Naive B cell (primary cell): ENCODE measurements around the gene MRTFA. TPM values are rescaled to one million over a fixed set of nuclear protein-coding genes. Genes with fewer than 3 reads are reported as not detected.
A peak's percentile ranks its signal among the peaks of the same experiment; 100 is the strongest.

Source experiments
- ATAC-seq, 2 donors: fragments of 150-1000 bp; cut with Tn5 transposase; 2 replicates each; pipeline ENCODE4 v1.10.0; 2021; ENCODE audit warnings: low read depth in 2 of 2, mild to moderate bottlenecking in 2 of 2, moderate library complexity in 2 of 2
- DNase-seq: peaks from one replicate; pipeline ENCODE4 v3.0.0; 2022
- H3K27ac Mint-ChIP-seq, 6 donors: one replicate each; pipeline ENCODE4 v1.8.0; 2020 to 2022; ENCODE audit warnings: mild to moderate bottlenecking in 6 of 6, mixed read lengths in 6 of 6, moderate library complexity in 5 of 6, inconsistent platforms in 2 of 6
- H3K27me3 Mint-ChIP-seq, 3 donors: one replicate each; pipeline ENCODE4 v1.8.0; 2021 to 2022; ENCODE audit warnings: mixed read lengths in 3 of 3, mild to moderate bottlenecking in 1 of 3
- H3K36me3 Mint-ChIP-seq, 2 donors: one replicate each; pipeline ENCODE4 v1.8.0; 2020 to 2022; ENCODE audit warnings: mixed read lengths in 2 of 2, inconsistent platforms in 1 of 2, mild to moderate bottlenecking in 1 of 2
- H3K4me1 Mint-ChIP-seq, 3 donors: one replicate each; pipeline ENCODE4 v1.8.0; 2020 to 2022; ENCODE audit warnings: mixed read lengths in 3 of 3, inconsistent platforms in 1 of 3, mild to moderate bottlenecking in 1 of 3, moderate library complexity in 1 of 3
- H3K4me3 Mint-ChIP-seq, 8 donors: one replicate each; pipeline ENCODE4 v1.8.0; 2020 to 2022; ENCODE audit warnings: mild to moderate bottlenecking in 8 of 8, mixed read lengths in 8 of 8, moderate library complexity in 8 of 8, inconsistent platforms in 2 of 8
- H3K9me3 Mint-ChIP-seq, 7 donors: one replicate each; pipeline ENCODE4 v1.8.0; 2020 to 2022; ENCODE audit warnings: mixed read lengths in 7 of 7, mild to moderate bottlenecking in 5 of 7, inconsistent platforms in 2 of 7, moderate library complexity in 1 of 7
- polyA plus RNA-seq, 6 donors: library from polyadenylated mRNA; unstranded; fragments of 300-500 nt; fragmentation: Illumina TruSeq; gene quantifications; one replicate each; pipeline ENCODE4 v1.2.3, GENCODE V29; 2021; ENCODE audit warnings: low read depth in 6 of 6

Gene MRTFA
- polyA plus RNA-seq, 6 donors from 2014 or later: 4.6 to 24.6 (median 14.2) TPM

DNA sequence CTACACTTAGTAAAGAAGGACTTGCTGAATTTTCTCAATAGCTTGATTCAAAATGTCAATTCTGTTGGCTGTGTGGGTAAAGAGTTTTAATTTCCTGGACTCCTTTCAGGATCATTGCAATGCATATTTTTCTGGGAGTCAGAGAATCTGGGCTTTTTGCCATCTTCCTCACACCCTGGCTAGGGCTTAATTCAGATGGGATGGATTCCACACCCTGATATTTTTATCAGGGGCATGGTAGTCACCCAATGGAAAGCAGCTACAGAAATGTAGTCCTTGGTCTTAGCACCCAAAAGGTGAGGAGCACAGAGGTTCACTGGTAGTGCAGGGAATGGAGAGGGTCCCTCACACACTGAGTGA lies 186.9 kb downstream of the MRTFA start:
- Mint-ChIP-seq H3K27me3 (no peaks in the 10 kb centered on the region), H3K4me3 (no peak overlapping the region), H3K4me1 (peaks cover 53 to 96% (median 78%) of the 10 kb centered on the region in 3 donors), H3K27ac (peak overlapping the region in 4 of 6 donors; percentile 39 to 89 (median 54)), H3K9me3 (no peaks in the 10 kb centered on the region), H3K36me3 (peaks cover 3 to 16% of the 10 kb centered on the region in 2 donors)
- DNase-seq: no peak
- no peak for ATAC-seq

DNA sequence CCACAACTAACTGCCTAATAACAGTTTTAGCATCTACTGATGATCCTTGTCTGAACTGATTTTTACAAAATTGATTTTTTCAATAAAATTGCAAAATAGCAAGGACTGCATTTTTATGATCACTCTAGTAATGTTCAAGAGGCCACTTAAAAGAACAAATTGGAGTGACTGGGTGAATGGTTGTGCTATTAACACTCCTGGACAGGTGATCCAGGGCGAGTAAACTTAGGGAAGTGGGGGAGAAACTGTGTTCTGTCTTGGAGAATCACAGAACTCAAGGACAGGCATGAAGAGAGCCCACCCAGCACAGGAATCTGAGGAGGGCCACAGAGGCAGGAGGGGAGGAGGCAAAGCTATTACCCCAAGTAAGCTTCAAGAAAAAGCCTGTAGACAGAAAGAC lies 190.3 kb downstream of the MRTFA start:
- Mint-ChIP-seq H3K36me3 (peaks cover 14 to 16% of the 10 kb centered on the region in 2 donors), H3K27me3 (no peaks in the 10 kb centered on the region), H3K4me1 (peaks cover 62 to 97% (median 85%) of the 10 kb centered on the region in 3 donors), H3K9me3 (no peaks in the 10 kb centered on the region), H3K4me3 (no peak overlapping the region), H3K27ac (peak overlapping the region in 2 of 6 donors; percentile 75 to 76)
- DNase-seq (no peak), ATAC-seq (no peak)

DNA sequence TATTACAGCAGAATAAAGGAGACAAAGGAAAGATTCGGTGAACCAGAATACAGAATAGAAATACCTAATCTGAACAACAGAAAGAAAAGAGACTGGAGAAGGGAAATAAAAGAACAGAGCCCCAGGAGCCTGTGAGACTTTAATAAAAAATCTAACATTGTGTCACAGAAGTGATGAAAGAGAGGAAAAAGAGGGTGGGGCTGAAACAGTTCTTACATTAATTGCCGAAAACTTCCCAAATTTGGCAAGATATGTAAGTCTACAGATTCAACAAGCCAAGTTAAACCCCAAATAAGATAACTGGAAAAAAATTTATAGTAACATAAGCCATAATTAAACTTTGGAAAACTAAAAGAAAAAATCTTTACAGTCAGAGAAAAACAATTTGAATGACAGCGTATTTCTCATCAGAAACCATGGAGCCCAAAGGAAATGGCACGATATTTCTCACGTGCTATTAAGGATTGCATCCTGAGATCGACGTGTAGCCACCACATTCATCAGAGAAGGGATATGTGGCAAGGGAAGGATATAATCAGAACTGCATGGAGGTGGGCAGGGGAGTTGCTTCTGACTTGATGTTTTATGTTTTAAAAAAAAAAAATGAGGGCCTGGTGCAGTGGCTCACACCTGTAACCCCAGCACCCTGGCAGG lies 192.2 kb downstream of the MRTFA start:
- H3K9me3 Mint-ChIP-seq: no peaks in the 10 kb centered on the region
- H3K27ac Mint-ChIP-seq: peak overlapping the region in 5 of 6 donors; percentile 13 to 87 (median 73)
- peaks cover 61 to 97% (median 86%) of the 10 kb centered on the region in 3 donors for H3K4me1 Mint-ChIP-seq
- H3K36me3 Mint-ChIP-seq: peaks cover 14 to 16% of the 10 kb centered on the region in 2 donors
- H3K4me3 Mint-ChIP-seq: peak overlapping the region in 4 of 8 donors; percentile 7 to 64 (median 31)
- H3K27me3 Mint-ChIP-seq: no peaks in the 10 kb centered on the region
- DNase-seq (no peak), ATAC-seq (no peak)

DNA sequence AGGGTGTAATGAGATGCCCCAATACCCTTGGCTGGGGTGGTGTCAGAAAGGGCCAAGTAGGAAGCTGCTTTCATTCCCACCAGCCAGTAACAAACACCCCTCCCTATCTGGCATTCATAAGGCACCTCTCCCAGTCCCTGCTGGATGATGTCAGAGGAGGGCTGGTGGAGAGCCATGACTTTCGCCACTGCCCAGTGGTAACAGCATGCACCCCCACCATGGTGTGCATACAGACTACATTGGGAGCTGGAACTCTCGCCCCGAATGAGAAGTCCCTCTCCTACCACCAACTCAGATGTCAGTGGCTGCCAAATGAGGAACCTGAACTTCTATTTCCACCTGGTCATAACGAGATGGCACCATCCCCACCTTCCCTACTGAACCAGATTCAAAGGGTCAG lies 192.8 kb downstream of the MRTFA start:
- Mint-ChIP-seq H3K4me3 (peak overlapping the region in 4 of 8 donors; percentile 7 to 64 (median 31)), H3K4me1 (peaks cover 62 to 97% (median 87%) of the 10 kb centered on the region in 3 donors), H3K36me3 (peaks cover 14 to 16% of the 10 kb centered on the region in 2 donors), H3K27me3 (no peaks in the 10 kb centered on the region), H3K27ac (peak overlapping the region in 5 of 6 donors; percentile 36 to 87 (median 79)), H3K9me3 (no peaks in the 10 kb centered on the region)
- no peak for DNase-seq
- ATAC-seq: peak; percentile 40 to 52

DNA sequence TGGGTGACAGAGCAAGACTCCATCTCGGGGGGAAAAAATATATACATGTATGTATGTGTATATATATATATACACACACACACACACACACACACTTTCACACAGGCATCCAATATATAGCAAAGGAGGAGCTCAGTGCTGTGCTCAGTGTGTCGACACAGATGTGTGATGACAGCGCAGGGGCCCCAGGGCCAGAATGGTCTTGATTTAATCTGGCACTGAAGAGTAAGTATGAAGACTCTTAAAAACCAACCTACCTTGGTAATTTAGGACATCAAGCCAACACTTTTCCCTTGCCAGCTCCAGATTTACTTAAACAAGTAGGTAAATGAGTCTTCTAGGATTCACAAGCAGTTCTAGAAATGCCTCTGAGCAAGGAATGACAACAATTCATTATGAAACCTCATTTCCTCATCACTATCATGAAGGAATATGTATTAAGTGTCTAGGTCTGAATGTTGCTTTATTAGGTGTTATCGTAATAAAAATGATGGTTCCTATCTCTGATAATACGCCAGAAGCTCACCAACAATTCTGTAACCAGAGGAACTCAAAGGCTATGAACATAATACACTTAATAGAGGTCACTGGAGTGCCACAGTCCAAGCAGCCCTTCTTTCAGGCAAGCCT lies 194.6 kb downstream of the MRTFA start:
- peak overlapping the region in 4 of 6 donors; percentile 7 to 61 (median 39) for H3K27ac Mint-ChIP-seq
- H3K27me3 Mint-ChIP-seq: no peaks in the 10 kb centered on the region
- peaks cover 65 to 97% (median 86%) of the 10 kb centered on the region in 3 donors for H3K4me1 Mint-ChIP-seq
- H3K4me3 Mint-ChIP-seq: peak overlapping the region in 1 of 8 donors; percentile 25
- no peaks in the 10 kb centered on the region for H3K9me3 Mint-ChIP-seq
- DNase-seq (no peak), ATAC-seq (no peak)
- H3K36me3 Mint-ChIP-seq: peaks cover 14 to 16% of the 10 kb centered on the region in 2 donors

DNA sequence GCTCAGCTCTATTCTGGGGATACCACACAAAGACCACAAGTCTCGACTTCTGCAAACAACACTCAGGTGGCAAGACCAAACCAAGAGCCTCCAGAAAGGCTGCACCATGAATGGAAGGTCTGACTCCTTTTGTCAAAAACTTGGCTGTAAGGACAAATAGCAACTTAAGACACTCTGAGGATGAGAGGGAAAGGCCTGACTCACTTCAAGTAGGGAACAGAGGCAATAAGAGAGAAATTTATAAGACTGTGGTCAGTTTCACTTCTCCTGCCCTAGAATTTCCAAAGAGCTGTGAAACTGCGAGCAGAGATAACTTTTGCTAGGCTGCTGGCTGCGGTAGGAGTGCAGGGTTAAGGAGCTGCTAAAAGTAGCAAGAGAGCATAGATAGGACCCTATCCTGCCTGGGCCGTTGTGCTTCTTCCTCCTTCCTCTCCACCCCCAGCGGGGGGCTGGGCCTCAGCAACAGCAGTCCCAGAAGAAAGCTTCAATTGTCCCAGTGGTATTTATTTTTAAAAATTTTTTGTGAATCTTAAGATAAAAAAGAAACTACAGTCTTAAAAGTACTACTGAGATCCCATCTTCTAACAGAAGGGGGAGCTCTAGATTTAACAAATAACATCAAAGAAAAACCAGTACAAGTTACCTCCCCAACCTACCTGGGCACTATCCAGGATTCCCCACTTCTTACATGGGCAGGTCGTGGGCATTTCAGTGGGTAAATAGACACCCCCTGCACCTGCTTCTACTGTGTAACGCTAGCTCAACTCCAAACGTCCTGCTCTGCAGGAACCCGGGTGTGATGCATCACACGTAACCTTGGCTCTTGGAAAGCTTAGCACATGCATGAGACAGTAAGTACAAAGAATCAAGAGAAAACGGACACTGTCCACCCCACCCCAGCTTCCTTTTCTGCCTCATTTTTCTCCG lies 199.8 kb downstream of the MRTFA start:
- Mint-ChIP-seq H3K9me3 (no peaks in the 10 kb centered on the region), H3K4me3 (peak overlapping the region; percentile 50 to 93 (median 79)), H3K36me3 (peaks cover 0 to 3% of the 10 kb centered on the region in 2 donors), H3K27ac (peak overlapping the region; percentile 83 to 97 (median 93)), H3K4me1 (peaks cover 69 to 100% (median 86%) of the 10 kb centered on the region in 3 donors), H3K27me3 (no peaks in the 10 kb centered on the region)
- peak; percentile 71 for DNase-seq
- peak; percentile 76 for ATAC-seq

DNA sequence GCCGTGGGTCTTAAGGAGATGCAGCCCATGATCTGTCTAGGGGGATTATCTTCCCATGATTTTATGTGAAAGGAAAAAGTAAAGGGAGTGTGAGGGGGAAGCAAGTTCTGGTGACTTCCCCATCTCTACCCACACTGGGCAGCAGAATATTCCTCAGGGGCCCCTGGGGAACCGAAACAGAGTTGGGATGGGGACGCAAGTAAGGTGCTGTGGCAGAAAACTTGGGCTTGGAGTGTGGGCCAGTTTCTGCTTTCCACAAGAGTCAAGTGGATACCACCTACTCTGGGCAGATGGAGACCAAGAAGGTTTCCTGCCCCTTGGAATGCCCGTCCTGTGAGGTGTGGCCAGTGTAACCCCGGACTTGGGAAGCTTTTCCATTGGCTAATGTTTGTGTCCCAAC lies 201.8 kb downstream of the MRTFA start:
- ATAC-seq (no peak), DNase-seq (no peak)
- no peaks in the 10 kb centered on the region for H3K9me3 Mint-ChIP-seq
- H3K27ac Mint-ChIP-seq: peak overlapping the region in 3 of 6 donors; percentile 83 to 97 (median 93)
- H3K4me1 Mint-ChIP-seq: peaks cover 61 to 97% (median 76%) of the 10 kb centered on the region in 3 donors
- no peaks in the 10 kb centered on the region for H3K27me3 Mint-ChIP-seq
- H3K36me3 Mint-ChIP-seq: peaks cover 3 to 10% of the 10 kb centered on the region in 2 donors
- peak overlapping the region; percentile 50 to 93 (median 79) for H3K4me3 Mint-ChIP-seq

DNA sequence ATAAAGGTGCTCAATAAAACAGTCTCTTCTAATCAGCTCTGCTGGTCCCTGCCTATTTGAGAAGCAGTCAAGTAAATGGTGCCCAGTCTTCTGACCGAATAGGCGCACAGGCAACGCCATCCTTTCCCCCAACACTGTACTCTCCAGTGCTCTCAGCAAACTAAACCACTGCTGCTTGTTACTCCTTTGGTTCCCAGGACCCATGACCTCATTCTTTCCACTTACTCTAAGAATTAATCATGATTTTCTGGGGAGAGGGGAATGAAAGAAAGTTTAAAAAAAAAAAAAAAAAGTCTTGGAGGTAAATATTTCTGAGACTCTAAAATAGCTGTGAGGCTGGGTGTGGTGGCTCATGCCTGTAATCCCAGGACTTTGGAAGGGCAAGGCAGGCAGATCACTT lies 202.4 kb downstream of the MRTFA start:
- Mint-ChIP-seq H3K27me3 (no peaks in the 10 kb centered on the region), H3K4me1 (peaks cover 64 to 97% (median 72%) of the 10 kb centered on the region in 3 donors), H3K27ac (peak overlapping the region; percentile 56 to 97 (median 88)), H3K36me3 (peaks cover 3 to 17% of the 10 kb centered on the region in 2 donors), H3K4me3 (peak overlapping the region in 7 of 8 donors; percentile 31 to 89 (median 73)), H3K9me3 (no peaks in the 10 kb centered on the region)
- no peak for DNase-seq
- ATAC-seq: no peak

DNA sequence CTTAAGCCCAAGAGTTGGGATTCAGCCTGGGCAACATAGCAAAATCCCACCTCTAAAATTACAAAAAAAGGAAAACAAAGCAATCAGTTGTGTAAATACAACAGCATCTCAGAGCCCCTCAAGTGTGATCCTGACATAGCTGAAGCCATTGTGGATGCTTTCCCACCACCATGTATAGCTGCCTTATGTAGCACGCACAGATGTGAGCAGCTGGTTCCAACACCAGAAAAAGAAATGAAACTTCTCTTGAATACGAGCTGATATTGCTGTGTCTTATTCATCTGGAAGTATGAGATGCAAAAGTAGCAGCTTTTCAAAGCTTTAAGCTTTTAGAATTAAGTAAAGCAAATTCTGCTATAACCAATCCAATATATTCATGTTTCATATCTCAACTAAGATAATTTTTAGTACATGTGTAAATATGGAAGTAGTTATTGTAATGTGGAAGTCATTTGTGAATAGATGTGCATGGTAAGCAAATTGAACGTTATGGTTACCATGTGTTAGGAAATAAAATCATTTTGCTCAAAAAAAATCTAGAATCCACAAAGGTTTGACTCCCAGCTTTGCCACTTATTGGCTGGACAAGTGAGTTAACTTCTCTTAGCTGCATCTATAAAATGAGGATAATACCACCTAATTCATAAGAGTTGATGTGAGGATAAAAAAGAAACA lies 203.0 kb downstream of the MRTFA start:
- Mint-ChIP-seq H3K27ac (peak overlapping the region in 5 of 6 donors; percentile 56 to 97 (median 83)), H3K4me1 (peaks cover 66 to 97% (median 73%) of the 10 kb centered on the region in 3 donors), H3K9me3 (no peaks in the 10 kb centered on the region), H3K4me3 (peak overlapping the region in 4 of 8 donors; percentile 35 to 89 (median 78)), H3K27me3 (no peaks in the 10 kb centered on the region), H3K36me3 (peaks cover 8 to 22% of the 10 kb centered on the region in 2 donors)
- ATAC-seq (no peak), DNase-seq (no peak)

DNA sequence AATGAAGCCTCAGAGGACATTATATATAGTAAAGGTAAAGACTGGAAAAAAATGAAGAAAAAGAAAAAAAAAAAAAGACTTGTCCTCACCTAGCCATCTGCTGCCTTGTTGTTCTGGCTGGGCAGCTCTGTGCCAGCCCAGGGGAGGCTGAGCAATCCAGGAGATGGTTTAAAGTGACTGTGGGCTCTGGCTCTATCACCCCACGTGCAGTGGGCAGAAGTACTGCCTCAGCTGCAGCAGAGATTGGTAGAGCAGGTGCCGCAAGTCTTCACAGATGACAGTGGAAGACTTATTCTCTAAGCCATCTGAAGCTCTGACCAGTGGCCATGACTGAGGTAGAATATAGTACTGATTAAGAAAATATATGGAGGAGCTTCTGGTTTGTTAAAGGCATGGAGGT lies 203.9 kb downstream of the MRTFA start:
- Mint-ChIP-seq H3K27me3 (no peaks in the 10 kb centered on the region), H3K4me1 (peaks cover 59 to 89% (median 67%) of the 10 kb centered on the region in 3 donors), H3K4me3 (peak overlapping the region in 6 of 8 donors; percentile 2 to 72 (median 34)), H3K27ac (peak overlapping the region in 4 of 6 donors; percentile 81 to 93 (median 83)), H3K9me3 (no peaks in the 10 kb centered on the region), H3K36me3 (peaks cover 8 to 22% of the 10 kb centered on the region in 2 donors)
- no peak for ATAC-seq
- DNase-seq: no peak

DNA sequence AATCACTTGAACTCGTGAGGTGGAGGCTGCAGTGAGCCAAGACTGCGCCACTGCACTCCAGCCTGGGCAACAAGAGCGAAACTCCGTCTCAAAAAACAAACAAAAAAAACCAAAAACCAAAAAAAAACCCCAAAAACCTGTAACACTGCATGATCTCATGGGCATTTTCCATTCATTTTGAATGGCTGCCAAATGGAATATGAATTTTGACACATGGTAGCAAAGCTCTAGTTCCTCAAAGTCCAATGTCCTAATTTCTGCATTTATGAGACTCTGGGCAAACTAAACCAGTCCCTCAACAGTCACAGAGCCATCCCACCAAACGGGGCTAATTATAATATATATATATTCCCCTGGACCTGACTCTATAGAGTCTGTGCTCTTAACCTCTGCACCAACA lies 204.4 kb downstream of the MRTFA start:
- Mint-ChIP-seq H3K9me3 (no peaks in the 10 kb centered on the region), H3K27me3 (no peaks in the 10 kb centered on the region), H3K4me3 (peak overlapping the region in 3 of 8 donors; percentile 2 to 36 (median 19)), H3K36me3 (peaks cover 8 to 22% of the 10 kb centered on the region in 2 donors), H3K27ac (peak overlapping the region in 4 of 6 donors; percentile 12 to 93 (median 48)), H3K4me1 (peaks cover 56 to 87% (median 64%) of the 10 kb centered on the region in 3 donors)
- no peak for ATAC-seq
- DNase-seq: no peak

DNA sequence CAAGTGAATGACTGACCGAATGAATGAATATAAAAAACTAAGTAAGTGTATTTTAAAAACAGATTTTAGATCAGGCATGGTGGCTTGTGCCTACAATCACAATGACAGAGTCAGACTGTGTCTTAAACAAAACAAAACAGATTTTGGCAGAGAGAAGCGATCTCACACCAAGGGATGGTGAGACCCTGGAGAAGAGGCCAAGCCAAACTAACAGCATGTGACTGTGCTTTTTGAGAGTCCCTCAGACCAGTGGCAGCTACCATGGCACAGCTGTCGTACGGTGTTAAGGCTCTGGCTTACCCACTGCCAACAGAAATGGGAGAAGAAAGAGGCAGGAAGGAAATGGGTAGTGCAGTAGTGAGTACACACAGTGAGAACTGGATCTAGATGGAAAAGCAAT lies 205.5 kb downstream of the MRTFA start:
- H3K27me3 Mint-ChIP-seq: no peaks in the 10 kb centered on the region
- H3K9me3 Mint-ChIP-seq: no peaks in the 10 kb centered on the region
- DNase-seq: no peak
- peaks cover 56 to 86% (median 64%) of the 10 kb centered on the region in 3 donors for H3K4me1 Mint-ChIP-seq
- ATAC-seq: no peak
- peak overlapping the region in 5 of 6 donors; percentile 0 to 76 (median 38) for H3K27ac Mint-ChIP-seq
- H3K36me3 Mint-ChIP-seq: peaks cover 8 to 31% of the 10 kb centered on the region in 2 donors
- no peak overlapping the region for H3K4me3 Mint-ChIP-seq
